H1 (cell line): ENCODE results near the gene PIBF1. TPM values are rescaled to one million over a fixed set of nuclear protein-coding genes. Genes with fewer than 3 reads are reported as not detected.
A peak's percentile ranks its signal among the peaks of the same experiment; 100 is the strongest.

Source experiments
- ASH2L ChIP-seq: fragments of 200-600, 300-600 bp; sonication (generic); IDR thresholded peaks from one replicate; pipeline ENCODE4 v1.7.1; 2017; ENCODE audit warnings: low read length
- ATF3 ChIP-seq: IDR thresholded peaks from 2 replicates; pipeline ENCODE4 v1.6.1; 2011; ENCODE audit warnings: low read depth, mild to moderate bottlenecking, low read length; ENCODE audit not compliant: insufficient read depth
- CEBPB ChIP-seq: IDR thresholded peaks from 2 replicates; pipeline ENCODE4 v1.6.1; 2012; ENCODE audit warnings: low read depth, low read length
- CHD2 ChIP-seq: IDR thresholded peaks from 2 replicates; pipeline ENCODE4 v1.6.1; 2012; ENCODE audit warnings: low read length, improper control_type of control experiment
- GTF2F1 ChIP-seq: IDR thresholded peaks from 2 replicates; pipeline ENCODE4 v1.6.1; 2012; ENCODE audit warnings: low read depth, low read length, improper control_type of control experiment, borderline replicate concordance
- HDAC6 ChIP-seq: IDR thresholded peaks from one replicate; pipeline ENCODE4 v1.7.1; 2012; ENCODE audit warnings: low read depth, mild to moderate bottlenecking, inconsistent platforms, low read length, moderate library complexity
- KDM1A ChIP-seq: fragments of 200-600, 300-600 bp; sonication (generic); IDR thresholded peaks from 2 replicates; pipeline ENCODE4 v1.7.1; 2016; ENCODE audit warnings: mild to moderate bottlenecking, low read length, borderline replicate concordance
- KDM5A ChIP-seq: fragments of 200-600 bp; IDR thresholded peaks from 2 replicates; pipeline ENCODE4 v1.7.1; 2012; ENCODE audit warnings: mild to moderate bottlenecking, low read length, inconsistent platforms, mixed read lengths
- NANOG ChIP-seq: IDR thresholded peaks from 2 replicates; pipeline ENCODE4 v1.6.1; 2011; ENCODE audit warnings: low read length, low read depth, mild to moderate bottlenecking, inconsistent platforms; ENCODE audit not compliant: insufficient read depth, poor library complexity, severe bottlenecking
- NRF1 ChIP-seq: IDR thresholded peaks from 2 replicates; pipeline ENCODE4 v1.6.1; 2011; ENCODE audit warnings: mild to moderate bottlenecking, low read depth, low read length, improper control_type of control experiment
- POLR2AphosphoS5 ChIP-seq: IDR thresholded peaks from 2 replicates; pipeline ENCODE4 v1.6.1; 2011; ENCODE audit warnings: low read depth, low read length
- RBBP5 ChIP-seq: IDR thresholded peaks from 2 replicates; pipeline ENCODE4 v1.7.1; 2012; ENCODE audit warnings: low read depth, mild to moderate bottlenecking, inconsistent platforms, low read length, moderate library complexity, borderline replicate concordance
- RFX5 ChIP-seq: IDR thresholded peaks from 2 replicates; pipeline ENCODE4 v1.6.1; 2011; ENCODE audit warnings: low read depth, low read length, improper control_type of control experiment, borderline replicate concordance
- RNF2 ChIP-seq: fragments of 200-900, 300-1000 bp; sonication (generic); IDR thresholded peaks from 2 replicates; pipeline ENCODE4 v1.7.1; 2016; ENCODE audit warnings: borderline replicate concordance, low read depth, mild to moderate bottlenecking, antibody characterized with exemption, low read length; ENCODE audit not compliant: poor library complexity, severe bottlenecking; ENCODE audit errors: missing control alignments
- RXRA ChIP-seq: IDR thresholded peaks from 2 replicates; pipeline ENCODE4 v1.6.1; 2011; ENCODE audit warnings: low read depth, mild to moderate bottlenecking, low read length, moderate library complexity; ENCODE audit not compliant: insufficient read depth
- SIX5 ChIP-seq: IDR thresholded peaks from 2 replicates; pipeline ENCODE4 v1.6.1; 2011; ENCODE audit warnings: mild to moderate bottlenecking, low read depth, low read length
- SP1 ChIP-seq: IDR thresholded peaks from 2 replicates; pipeline ENCODE4 v1.6.1; 2011; ENCODE audit warnings: low read depth, low read length
- SP2 ChIP-seq: IDR thresholded peaks from 2 replicates; pipeline ENCODE4 v1.6.1; 2012; ENCODE audit warnings: mild to moderate bottlenecking, low read length, inconsistent platforms
- SRF ChIP-seq: IDR thresholded peaks from 2 replicates; pipeline ENCODE4 v1.6.1; 2011; ENCODE audit warnings: mild to moderate bottlenecking, low read depth, low read length, moderate library complexity
- polyA plus RNA-seq, 7 experiments: library from polyadenylated mRNA; depleted of rRNA in 3 of 7; stranded (reverse) in 5 of 7; unstranded in 2 of 7; fragments of >200 nt in 5 of 7; fragments of 200-250 nt in 2 of 7; gene quantifications; 1 replicate in 5 of 7; 2 replicates in 1 of 7; 4 replicates in 1 of 7; pipeline versions ENCODE4 v1.2.1 to v1.2.3, GENCODE V29; 2011 to 2013; ENCODE audit warnings: missing spikeins in 2 of 7, mixed read lengths in 2 of 7
- total RNA-seq: library from RNA; stranded (reverse); fragmentation: NEBNext Ultra II Directional; extraction: Animal tissue kit (Norgen Biotek cat#: 25700); gene quantifications from 2 replicates; pipeline ENCODE4 v1.2.1, GENCODE V29; 2021
- TF ChIP-seq, protein P1 (sequence below), 3 experiments: IDR thresholded peaks; 1 replicate in 2 of 3; 2 replicates in 1 of 3; pipeline versions ENCODE4 v1.5.1 to v1.6.1; 2011; ENCODE audit warnings: low read length in 3 of 3, mild to moderate bottlenecking in 3 of 3, inconsistent platforms in 2 of 3, low read depth in 1 of 3, moderate library complexity in 1 of 3; ENCODE audit not compliant: insufficient read depth in 1 of 3; ENCODE audit errors: control extremely low read depth in 1 of 3

Gene PIBF1
- total and polyA plus RNA-seq, 2 of the 8 experiments (the other 6 are each of a cell fraction or from before 2014, with no cell fraction given), result 1.1 to 13.2 TPM

- TF ChIP-seq POLR2AphosphoS5 (peak; percentile 38; the same call in 1 of the 2 replicates), KDM5A (0 out of 2 replicates have a peak, but pooled peaks have one; percentile 44), RXRA (no peak), CHD2 (peak; percentile 86), SRF (no peak), HDAC6 (no peak), KDM1A (no peak), SP2 (no peak), SP1 (0 out of 2 replicates have a peak, but pooled peaks have one; percentile 16), NRF1 (no peak), RNF2 (no peak), RFX5 (no peak; the same call in 1 of the 2 replicates), CEBPB (no peak), GTF2F1 (no peak), ASH2L (peak; percentile 95), ATF3 (no peak), RBBP5 (no peak), SIX5 (no peak), NANOG (no peak)
- TF ChIP-seq, protein P1, sequence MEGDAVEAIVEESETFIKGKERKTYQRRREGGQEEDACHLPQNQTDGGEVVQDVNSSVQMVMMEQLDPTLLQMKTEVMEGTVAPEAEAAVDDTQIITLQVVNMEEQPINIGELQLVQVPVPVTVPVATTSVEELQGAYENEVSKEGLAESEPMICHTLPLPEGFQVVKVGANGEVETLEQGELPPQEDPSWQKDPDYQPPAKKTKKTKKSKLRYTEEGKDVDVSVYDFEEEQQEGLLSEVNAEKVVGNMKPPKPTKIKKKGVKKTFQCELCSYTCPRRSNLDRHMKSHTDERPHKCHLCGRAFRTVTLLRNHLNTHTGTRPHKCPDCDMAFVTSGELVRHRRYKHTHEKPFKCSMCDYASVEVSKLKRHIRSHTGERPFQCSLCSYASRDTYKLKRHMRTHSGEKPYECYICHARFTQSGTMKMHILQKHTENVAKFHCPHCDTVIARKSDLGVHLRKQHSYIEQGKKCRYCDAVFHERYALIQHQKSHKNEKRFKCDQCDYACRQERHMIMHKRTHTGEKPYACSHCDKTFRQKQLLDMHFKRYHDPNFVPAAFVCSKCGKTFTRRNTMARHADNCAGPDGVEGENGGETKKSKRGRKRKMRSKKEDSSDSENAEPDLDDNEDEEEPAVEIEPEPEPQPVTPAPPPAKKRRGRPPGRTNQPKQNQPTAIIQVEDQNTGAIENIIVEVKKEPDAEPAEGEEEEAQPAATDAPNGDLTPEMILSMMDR (IDR thresholded peaks at IDR 0.05; ENCODE audit: control extremely low read depth in 1 of 3, insufficient read depth in 1 of 3, low read depth in 1 of 3, low read length in 3 of 3), result peak in 2 of 3 experiments; percentile 0 to 17; a peak in 2 of 4 replicates
These were observed at the start of gene PIBF1, which contains the start of gene DIS3 (continued) for GRCh38 chr13:72781451-72782439.
